A549 (cell line): ENCODE data around the gene ALPI. TPM values are rescaled to one million over a fixed set of nuclear protein-coding genes. Genes with fewer than 3 reads are reported as not detected.

Experiments used
- ATAC-seq, 2 experiments: fragments of 200-7000 bp in 1 of 2; fragments of >200 bp in 1 of 2; cut with Nextera tagmentation in 1 of 2; cut with Tn5 transposase in 1 of 2; 3 replicates each; pipeline versions ENCODE4 v1.8.0 to v1.9.1; 2018 to 2020; ENCODE audit warnings: mild to moderate bottlenecking in 1 of 2, moderate library complexity in 1 of 2
- CTCF ChIA-PET: fragments of 300-600 bp; sonication (Branson Sonifier 250); formaldehyde crosslinking; extraction: SDS; loops from one replicate; lab custom pipeline; 2021; ENCODE audit warnings: antibody characterized with exemption, inconsistent platforms; lab: Yijun Ruan, JAX
- POLR2A ChIA-PET: fragments of 350-600 bp; formaldehyde crosslinking; extraction: SDS; loops from one replicate; lab custom pipeline; 2021; ENCODE audit warnings: antibody characterized with exemption, inconsistent platforms; lab: Yijun Ruan, JAX
- DNase-seq, 2 experiments: peaks; one replicate each; pipeline versions ENCODE4 v3.0.0 to v3.0.0-alpha.2; 2011 to 2016; ENCODE audit warnings: low read depth in 1 of 2, low spot score in 1 of 2
- FAIRE-seq: peaks from 2 replicates; lab custom pipeline; 2011; peaks lifted over from hg19 to GRCh38; lab: Jason Lieb, UNC
- H3K27ac ChIP-seq, 2 experiments: fragments of >200 bp; sonication (Bioruptor Twin); formaldehyde crosslinking; 3 replicates each; pipeline ENCODE4 v1.5.1; 2016 to 2017
- H3K4me1 ChIP-seq: fragments of >200 bp; sonication (Bioruptor Twin); formaldehyde crosslinking; 3 replicates; pipeline ENCODE4 v1.6.1; 2016
- H3K4me2 ChIP-seq: fragments of >200 bp; sonication (Bioruptor Twin); formaldehyde crosslinking; 3 replicates; pipeline ENCODE4 v1.6.1; 2016
- H3K4me3 ChIP-seq: fragments of >200 bp; sonication (Bioruptor Twin); formaldehyde crosslinking; 3 replicates; pipeline ENCODE4 v1.5.1; 2016
- H3K9me3 ChIP-seq: fragments of >200 bp; sonication (Bioruptor Twin); formaldehyde crosslinking; 3 replicates; pipeline ENCODE4 v1.6.1; 2016
- BHLHE40 ChIP-seq: IDR thresholded peaks from 2 replicates; pipeline ENCODE4 v1.6.1; 2012; ENCODE audit warnings: low read depth, low read length, inconsistent platforms
- CHD2 ChIP-seq: fragments of 150-350 bp; IDR thresholded peaks from 2 replicates; pipeline ENCODE4 v1.6.1; 2014; ENCODE audit warnings: low read length; ENCODE audit not compliant: partially characterized antibody
- EHF ChIP-seq: fragments of 250-450 bp; sonication (Bioruptor Pico); IDR thresholded peaks from 2 replicates; pipeline ENCODE4 v1.5.0; 2020; ENCODE audit warnings: mild to moderate bottlenecking
- EHMT2 ChIP-seq: fragments of 200-600 bp; sonication (generic); IDR thresholded peaks from 2 replicates; pipeline ENCODE4 v1.6.1; 2016; ENCODE audit warnings: antibody characterized with exemption, low read depth, mild to moderate bottlenecking, moderate library complexity
- ESRRA ChIP-seq: fragments of 150-350 bp; IDR thresholded peaks from 2 replicates; pipeline ENCODE4 v1.6.1; 2014; ENCODE audit warnings: mild to moderate bottlenecking, low read length, borderline replicate concordance
- FOSB ChIP-seq: fragments of 250-450 bp; sonication (Bioruptor Pico); IDR thresholded peaks from 2 replicates; pipeline ENCODE4 v1.5.0; 2020; ENCODE audit warnings: mild to moderate bottlenecking, moderate library complexity
- HDAC2 ChIP-seq: fragments of 200-600 bp; sonication (generic); IDR thresholded peaks from 2 replicates; pipeline ENCODE4 v1.6.1; 2016
- HEYL ChIP-seq: fragments of 250-450 bp; sonication (Bioruptor Pico); IDR thresholded peaks from 2 replicates; pipeline ENCODE4 v1.8.0; 2021; ENCODE audit warnings: mild to moderate bottlenecking, moderate library complexity
- HOXB13 ChIP-seq: fragments of 250-450 bp; sonication (Bioruptor Pico); IDR thresholded peaks from 2 replicates; pipeline ENCODE4 v1.5.0; 2020; ENCODE audit warnings: low read depth, mild to moderate bottlenecking, moderate library complexity
- HOXB5 ChIP-seq: fragments of 250-450 bp; sonication (Bioruptor Pico); IDR thresholded peaks from 2 replicates; pipeline ENCODE4 v1.5.0; 2020; ENCODE audit warnings: mild to moderate bottlenecking, moderate library complexity
- JUN ChIP-seq, 2 experiments: fragments of >200 bp; sonication (Bioruptor Twin); formaldehyde crosslinking; IDR thresholded peaks; 2 replicates in 1 of 2; 3 replicates in 1 of 2; pipeline ENCODE4 v1.6.1; 2016 to 2017
- JUNB ChIP-seq: fragments of >200 bp; sonication (Bioruptor Twin); formaldehyde crosslinking; IDR thresholded peaks from 2 replicates; pipeline ENCODE4 v1.6.1; 2016
- MAFK ChIP-seq: fragments of 450-650 bp; IDR thresholded peaks from 2 replicates; pipeline ENCODE4 v1.6.1; 2014; ENCODE audit not compliant: partially characterized antibody
- MAZ ChIP-seq: fragments of 150-350 bp; IDR thresholded peaks from 2 replicates; pipeline ENCODE4 v1.6.1; 2014; ENCODE audit warnings: antibody characterized with exemption, low read depth, low read length, borderline replicate concordance
- NFE2L2 ChIP-seq: fragments of 150-350 bp; conservative IDR thresholded peaks from 2 replicates; pipeline ENCODE4 v1.6.1; 2014; ENCODE audit warnings: low read length
- NR3C1 ChIP-seq: fragments of >200 bp; sonication (Bioruptor Twin); formaldehyde crosslinking; IDR thresholded peaks from 3 replicates; pipeline ENCODE4 v1.6.1; 2017
- POLR2A ChIP-seq: IDR thresholded peaks from 2 replicates; pipeline ENCODE4 v1.6.1; 2012; ENCODE audit warnings: mild to moderate bottlenecking, low read length
- POLR2AphosphoS2 ChIP-seq: conservative IDR thresholded peaks from 2 replicates; pipeline ENCODE4 v1.6.1; 2012; ENCODE audit warnings: low read length, improper control_type of control experiment, inconsistent platforms
- RCOR1 ChIP-seq: fragments of 150-350 bp; IDR thresholded peaks from 2 replicates; pipeline ENCODE4 v1.6.1; 2014; ENCODE audit warnings: antibody characterized with exemption, low read length, low read depth
- RNF2 ChIP-seq: fragments of 200-600 bp; sonication (generic); IDR thresholded peaks from 2 replicates; pipeline ENCODE4 v1.6.1; 2016; ENCODE audit warnings: low read depth, mild to moderate bottlenecking, antibody characterized with exemption, moderate library complexity, borderline replicate concordance
- SREBF2 ChIP-seq: fragments of 450-650 bp; IDR thresholded peaks from 2 replicates; pipeline ENCODE4 v1.6.1; 2014; ENCODE audit warnings: mild to moderate bottlenecking, moderate library complexity
- TFCP2L1 ChIP-seq: fragments of 250-450 bp; sonication (Bioruptor Pico); IDR thresholded peaks from 2 replicates; pipeline ENCODE4 v1.5.0; 2021; ENCODE audit warnings: mild to moderate bottlenecking
- ZC3H11A ChIP-seq: fragments of 450-650 bp; IDR thresholded peaks from 2 replicates; pipeline ENCODE4 v1.6.1; 2014; ENCODE audit warnings: antibody characterized with exemption, mild to moderate bottlenecking
- WGBS: methylation state at CpG from one replicate; pipeline ENCODE4 v1.1.6; 2017; ENCODE audit errors: missing lambda C conversion rate; 5-methylcytosine and 5-hydroxymethylcytosine counted together
- polyA plus RNA-seq, 4 experiments: library from polyadenylated mRNA; depleted of rRNA in 3 of 4; stranded (reverse); fragments of >200 nt; fragmentation: RNase III in 1 of 4; extraction: RNeasy Plus Mini Kit Qiagen cat#74134 plus additional on column Dnase treatment in 1 of 4; gene quantifications; 2 replicates in 3 of 4; 3 replicates in 1 of 4; pipeline ENCODE4 v1.2.3, GENCODE V29; 2011 to 2017
- TF ChIP-seq, protein P1 (sequence below): fragments of 250-450 bp; sonication (Bioruptor Pico); IDR thresholded peaks from 2 replicates; pipeline ENCODE4 v1.5.0; 2021; ENCODE audit warnings: mild to moderate bottlenecking, moderate library complexity, borderline replicate concordance
- TF ChIP-seq, protein P2 (sequence below): fragments of >200 bp; sonication (Bioruptor Twin); formaldehyde crosslinking; IDR thresholded peaks from 2 replicates; pipeline ENCODE4 v1.6.1; 2016

ALPI gene
- polyA plus RNA-seq, 2 of the 4 experiments (the other 2 are of a cell fraction), result 0.05 TPM; not detected in 1

DNA sequence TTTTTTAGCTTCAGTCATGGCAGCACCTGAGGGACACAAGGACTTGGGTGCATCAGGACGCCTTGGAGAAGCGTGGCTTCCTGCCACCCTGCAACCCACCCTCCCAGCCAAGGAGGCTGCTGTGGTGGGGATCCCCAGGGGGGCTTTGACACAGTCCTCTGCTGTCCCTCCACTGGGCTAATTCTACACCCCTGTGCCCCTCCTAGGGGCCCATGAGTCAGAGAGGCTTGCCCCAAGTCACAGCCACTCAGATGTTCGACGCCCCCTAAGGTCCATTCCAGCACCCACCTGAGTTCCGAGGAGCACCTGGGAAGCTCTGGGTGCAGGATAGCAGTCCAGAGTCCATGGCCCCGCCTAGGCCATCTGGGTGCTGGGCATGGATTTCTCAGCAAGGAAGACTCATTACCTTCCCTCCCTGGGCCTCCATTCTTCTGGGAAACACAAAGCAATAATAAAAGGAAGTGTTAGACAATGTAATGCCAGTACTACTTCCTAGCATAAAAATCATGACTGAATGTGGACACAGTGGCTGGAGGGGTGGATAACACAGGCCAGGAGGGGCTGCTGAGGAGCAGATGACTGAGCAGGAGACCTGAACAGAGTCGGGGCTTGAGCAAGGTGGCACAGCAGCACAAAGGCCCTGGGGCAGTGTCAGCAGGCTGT is 45.6 kb upstream of the ALPI start:
- Histone ChIP-seq H3K9me3 (no peaks in the 10 kb centered on the region), H3K27ac (no peak overlapping the region), H3K4me2 (no peak overlapping the region), H3K4me1 (no peaks in the 10 kb centered on the region), H3K4me3 (no peak overlapping the region)
- CTCF ChIA-PET, result no interaction called here
- POLR2A ChIA-PET, result no interaction called here
- no peak for TF ChIP-seq TFCP2L1 (CRISPR knock-in tag)
- no peak for TF ChIP-seq POLR2A
- TF ChIP-seq HOXB5, result no peak
- TF ChIP-seq SREBF2, result no peak
- TF ChIP-seq JUNB, result no peak
- TF ChIP-seq ESRRA, result no peak
- TF ChIP-seq HOXB13 (CRISPR knock-in tag), result no peak
- no peak for TF ChIP-seq EHF (CRISPR knock-in tag)
- no peak for TF ChIP-seq RNF2
- TF ChIP-seq ZC3H11A, result no peak
- no peak for TF ChIP-seq JUN (IDR thresholded peaks at IDR 0.05)
- no peak for TF ChIP-seq RCOR1
- WGBS, result 30% methylated on average over 2 of the region's 7 CpGs
- FAIRE-seq (no peak), DNase-seq (no peak), ATAC-seq (no peak)

DNA sequence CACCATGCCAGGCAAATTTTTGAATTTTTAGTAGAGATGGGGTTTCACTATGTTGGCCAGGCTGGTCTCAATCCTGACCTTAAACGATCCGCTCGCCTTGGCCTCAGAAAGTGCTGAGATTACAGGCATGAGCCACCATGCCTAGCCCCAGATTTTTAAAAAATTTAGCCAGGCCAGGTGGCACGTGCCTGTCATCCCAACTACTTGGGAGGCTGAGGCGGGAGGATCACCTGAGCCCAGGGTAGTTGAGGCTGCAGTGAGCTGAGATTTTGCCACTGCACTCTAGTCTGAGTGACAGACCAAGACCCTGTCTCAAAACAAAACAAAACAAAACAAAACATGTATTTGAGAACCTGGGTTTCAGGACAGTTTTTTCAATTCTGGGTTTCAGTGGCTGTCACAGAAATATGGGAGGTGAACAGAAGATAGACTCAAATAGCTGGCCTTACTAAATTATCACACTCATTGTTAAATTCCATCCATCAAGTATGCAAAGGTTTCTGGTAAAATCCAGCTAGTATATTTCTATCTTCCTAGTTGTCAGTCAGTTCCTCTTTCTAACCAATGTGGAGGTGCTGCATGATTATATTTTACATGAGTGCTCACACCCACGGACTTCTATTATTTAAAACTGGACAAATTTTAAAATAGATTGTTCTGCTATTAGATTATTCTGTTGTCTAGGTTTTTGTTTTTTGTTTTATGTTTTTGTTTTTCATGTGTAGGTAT is 43.9 kb upstream of the ALPI start:
- Histone ChIP-seq H3K4me1 (no peaks in the 10 kb centered on the region), H3K9me3 (no peaks in the 10 kb centered on the region), H3K4me3 (no peak overlapping the region), H3K4me2 (no peak overlapping the region), H3K27ac (no peak overlapping the region)
- ChIA-PET CTCF (interaction anchor here (0.9 to 1.9 kb wide), 3 partner anchors 11 to 41 kb away, joined by 3 to 11 read pairs (median 3); no protein-coding TSS in a partner anchor), POLR2A (no interaction called here)
- DNase-seq (no peak), FAIRE-seq (no peak), ATAC-seq (no peak)
- 65% methylated on average over 6 of the region's 6 CpGs for WGBS
- TF ChIP-seq EHMT2 (no peak), RCOR1 (no peak), MAFK (no peak), FOSB (CRISPR knock-in tag) (no peak), NR3C1 (no peak), HDAC2 (no peak), BHLHE40 (no peak), MAZ (no peak), HEYL (CRISPR knock-in tag) (no peak), NFE2L2 (no peak)
- TF ChIP-seq, all 56 proteins: peak for 0

DNA sequence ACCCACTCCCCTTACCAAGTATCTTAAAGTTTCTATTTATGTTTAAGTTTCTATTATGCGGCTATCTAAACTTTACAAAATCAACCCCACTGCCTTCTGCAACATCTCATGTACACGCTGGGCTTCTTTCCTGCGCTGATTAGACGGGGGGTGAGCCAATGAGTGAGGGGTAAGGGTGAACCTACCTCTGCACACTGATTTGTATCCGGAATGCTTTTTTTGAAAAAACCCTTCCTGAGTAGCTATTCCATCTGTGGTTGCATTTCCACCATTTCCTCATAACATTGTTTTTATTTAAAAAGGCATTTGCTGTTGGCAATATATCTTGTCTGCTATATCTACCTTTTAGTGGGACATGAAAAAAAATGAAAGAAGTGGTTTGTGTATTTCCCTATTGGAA is 43.0 kb upstream of the ALPI start:
- CTCF ChIA-PET, result interaction anchor here (0.9 to 1.9 kb wide), 3 partner anchors 12 to 488 kb away, joined by 3 to 11 read pairs (median 3); no protein-coding TSS in a partner anchor
- TF ChIP-seq, protein P1, sequence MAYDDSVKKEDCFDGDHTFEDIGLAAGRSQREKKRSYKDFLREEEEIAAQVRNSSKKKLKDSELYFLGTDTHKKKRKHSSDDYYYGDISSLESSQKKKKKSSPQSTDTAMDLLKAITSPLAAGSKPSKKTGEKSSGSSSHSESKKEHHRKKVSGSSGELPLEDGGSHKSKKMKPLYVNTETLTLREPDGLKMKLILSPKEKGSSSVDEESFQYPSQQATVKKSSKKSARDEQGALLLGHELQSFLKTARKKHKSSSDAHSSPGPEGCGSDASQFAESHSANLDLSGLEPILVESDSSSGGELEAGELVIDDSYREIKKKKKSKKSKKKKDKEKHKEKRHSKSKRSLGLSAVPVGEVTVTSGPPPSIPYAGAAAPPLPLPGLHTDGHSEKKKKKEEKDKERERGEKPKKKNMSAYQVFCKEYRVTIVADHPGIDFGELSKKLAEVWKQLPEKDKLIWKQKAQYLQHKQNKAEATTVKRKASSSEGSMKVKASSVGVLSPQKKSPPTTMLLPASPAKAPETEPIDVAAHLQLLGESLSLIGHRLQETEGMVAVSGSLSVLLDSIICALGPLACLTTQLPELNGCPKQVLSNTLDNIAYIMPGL (CRISPR knock-in tag), result no peak
- TF ChIP-seq RCOR1 (no peak), HEYL (CRISPR knock-in tag) (no peak), CHD2 (no peak), NR3C1 (no peak), JUN (IDR thresholded peaks at IDR 0.05) (no peak), POLR2AphosphoS2 (no peak)
- TF ChIP-seq, protein P2, sequence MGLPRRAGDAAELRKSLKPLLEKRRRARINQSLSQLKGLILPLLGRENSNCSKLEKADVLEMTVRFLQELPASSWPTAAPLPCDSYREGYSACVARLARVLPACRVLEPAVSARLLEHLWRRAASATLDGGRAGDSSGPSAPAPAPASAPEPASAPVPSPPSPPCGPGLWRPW, result no peak
- Histone ChIP-seq H3K27ac (no peak overlapping the region), H3K9me3 (no peaks in the 10 kb centered on the region), H3K4me2 (no peak overlapping the region), H3K4me1 (no peaks in the 10 kb centered on the region), H3K4me3 (no peak overlapping the region)
- 68% methylated on average over 5 of the region's 5 CpGs for WGBS
- POLR2A ChIA-PET, result no interaction called here
- FAIRE-seq (no peak), DNase-seq (no peak), ATAC-seq (no peak)
